CD4-positive, alpha-beta T cell treated with Interleukin-1 beta for 1 hour (primary cell): ENCODE results near the gene SESTD1.
A peak's percentile ranks its signal among the peaks of the same experiment; 100 is the strongest.

Source experiments
- DNase-seq, 2 donors: peaks; one replicate each; pipeline ENCODE4 v3.0.0-alpha.2; 2020 to 2022

Gene SESTD1

DNA sequence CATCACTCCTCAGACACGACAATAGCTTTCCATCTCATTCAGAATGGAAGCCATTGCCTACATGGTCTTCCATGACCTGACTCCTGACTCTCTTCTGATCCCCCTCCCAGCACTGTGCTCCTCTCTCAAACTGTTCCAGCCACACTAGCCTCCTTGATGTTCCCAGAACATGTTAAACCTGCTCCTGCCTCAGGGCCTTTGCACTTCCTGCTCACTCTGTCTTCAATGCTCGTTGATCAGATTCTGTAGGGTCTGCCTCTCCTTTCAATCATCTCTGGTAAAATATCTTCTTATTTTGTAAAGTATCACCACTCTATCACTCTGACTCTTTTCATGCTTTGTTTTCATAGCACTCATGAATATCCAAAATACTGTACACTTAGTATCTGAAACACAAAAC, 84.9 kb downstream of the SESTD1 start:
- no peak for DNase-seq

GRCh38 chr2:179177694-179178093, 86.9 kb downstream of the SESTD1 start:
- DNase-seq = no peak

DNA sequence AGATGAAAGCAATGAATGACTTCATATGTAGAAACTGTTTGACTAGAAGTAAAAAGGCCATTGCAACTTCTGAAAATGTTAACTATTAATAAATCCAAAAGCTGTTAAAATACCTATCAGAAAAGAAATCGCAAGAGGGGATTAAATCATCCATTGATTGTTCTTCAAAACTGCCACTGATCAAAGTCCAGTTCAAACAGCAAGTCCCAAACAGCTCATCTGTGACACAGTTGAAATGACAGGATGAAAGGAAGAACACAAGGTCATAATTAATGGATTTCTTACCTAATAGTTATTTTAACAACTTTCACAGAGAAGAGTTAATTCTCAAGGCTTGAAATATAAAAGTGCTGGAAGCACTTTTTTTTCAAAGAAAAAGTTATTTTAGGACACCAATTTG, 90.4 kb downstream of the SESTD1 start:
- DNase-seq = no peak

DNA sequence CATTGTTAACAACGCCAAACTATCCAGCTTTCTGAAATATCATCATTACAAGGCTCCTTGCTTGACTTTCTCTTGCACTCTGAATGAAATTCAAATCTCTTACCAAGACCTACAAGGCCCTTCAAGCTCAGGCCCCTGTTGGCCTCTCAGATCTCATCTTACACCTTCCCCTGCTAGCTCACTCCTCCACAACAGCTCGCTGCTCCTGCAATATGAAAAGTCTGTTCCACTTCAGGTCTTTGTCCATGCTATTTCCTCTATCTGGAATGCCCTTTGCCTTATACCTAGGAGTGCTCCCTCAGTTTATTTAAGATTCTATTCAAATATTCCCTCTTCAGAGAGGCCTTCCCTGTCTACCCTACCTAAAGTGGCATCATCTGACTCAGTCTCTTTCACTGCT, 91.7 kb downstream of the SESTD1 start:
- no peak for DNase-seq

- DNase-seq = no peak
These were observed 93.3 kb downstream of the SESTD1 start for GRCh38 chr2:179171371-179171770.

- DNase-seq = no peak
These were observed 93.7 kb downstream of the SESTD1 start for GRCh38 chr2:179170901-179171300.

GRCh38 chr2:179165356-179166000, 99.2 kb downstream of the SESTD1 start:
- DNase-seq = no peak

DNA sequence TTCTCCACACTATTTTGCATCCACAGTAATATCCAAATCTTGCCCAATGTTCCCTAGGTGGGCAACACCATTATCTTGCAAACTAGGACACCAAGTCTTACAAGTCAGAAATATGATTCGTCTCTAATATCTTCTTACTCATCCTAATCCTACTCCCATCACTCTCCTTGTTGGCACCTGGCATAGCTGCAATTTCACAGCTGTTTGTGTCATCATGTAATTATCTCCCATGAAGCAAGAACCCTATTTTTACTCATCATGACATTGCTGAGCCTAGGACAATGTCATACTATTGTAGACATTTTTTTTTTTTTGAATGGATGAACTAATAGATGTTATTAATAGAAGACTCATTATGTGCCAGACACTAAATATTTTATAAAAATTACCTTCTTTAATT, 123.4 kb downstream of the SESTD1 start:
- DNase-seq = no peak

- DNase-seq = no peak
These were observed 124.1 kb downstream of the SESTD1 start for GRCh38 chr2:179140571-179140970.

GRCh38 chr2:179139506-179139905, 125.1 kb downstream of the SESTD1 start:
- DNase-seq = no peak

DNA sequence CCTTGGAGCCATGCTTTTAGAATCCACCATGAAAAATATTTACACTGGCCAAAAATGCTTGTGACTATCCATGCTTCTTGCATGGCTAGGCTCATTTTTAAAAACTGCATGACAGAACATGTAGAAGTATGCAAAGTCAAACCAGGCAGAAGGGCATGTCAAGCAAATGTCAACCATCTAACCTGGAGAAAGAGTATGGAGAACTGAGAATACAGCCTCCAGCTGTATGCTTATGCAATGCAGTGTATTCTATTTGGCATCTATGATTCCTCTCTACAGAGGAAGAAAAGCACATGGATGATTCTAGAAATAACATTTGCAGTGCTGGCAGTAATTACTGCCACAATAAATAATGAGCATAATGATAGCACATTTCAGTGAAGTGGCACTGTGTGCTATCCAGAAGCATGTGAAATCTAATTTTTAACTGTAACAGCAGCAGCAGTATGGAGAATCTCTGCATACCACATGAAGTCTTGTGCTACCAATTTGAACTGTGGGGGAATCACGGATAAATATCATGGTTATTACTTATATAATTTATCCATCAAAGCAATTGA, 127.4 kb downstream of the SESTD1 start:
- no peak for DNase-seq

DNA sequence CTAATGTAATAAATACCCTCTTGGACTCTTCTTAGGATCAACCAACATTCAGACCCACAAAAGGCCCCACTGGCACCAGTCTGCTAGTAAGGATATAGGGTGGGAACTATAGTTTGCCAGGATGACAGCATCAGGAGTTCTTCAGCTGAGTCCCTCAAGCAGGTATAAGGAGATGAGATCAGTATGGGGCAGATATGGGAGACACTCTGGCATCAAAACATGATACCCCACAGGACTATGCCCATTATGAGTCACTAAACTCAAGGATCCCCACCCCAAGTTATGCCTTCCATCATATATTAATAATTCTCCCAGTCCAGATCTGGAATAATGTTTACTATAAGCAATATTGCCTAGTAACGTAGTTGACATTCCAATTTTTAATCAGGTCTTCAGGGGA, 131.6 kb downstream of the SESTD1 start:
- DNase-seq = no peak

- DNase-seq = no peak
These were observed 132.6 kb downstream of the SESTD1 start for GRCh38 chr2:179132076-179132475.

DNA sequence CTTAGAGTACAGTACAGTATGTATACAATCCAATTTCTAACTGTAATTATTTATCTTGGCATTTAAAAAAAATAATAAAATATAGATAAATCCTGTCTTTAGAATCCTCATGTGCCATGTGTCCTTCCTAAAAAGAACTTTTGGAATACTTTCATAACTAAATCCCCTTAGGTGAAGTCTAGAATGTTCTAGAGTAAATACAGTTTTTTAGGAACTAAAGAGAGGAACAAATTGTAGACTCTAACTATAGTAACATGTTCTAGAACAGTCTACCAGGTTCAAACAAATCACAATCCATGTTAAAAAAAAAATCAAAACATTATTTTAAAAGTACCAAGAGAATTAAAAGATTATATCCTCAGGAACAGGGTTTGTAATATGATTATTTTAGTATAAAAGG, 134.1 kb downstream of the SESTD1 start:
- no peak for DNase-seq

GRCh38 chr2:179129574-179130238, 134.9 kb downstream of the SESTD1 start:
- peak in 1 of 2 donors; percentile 33 for DNase-seq

GRCh38 chr2:179125404-179125803, 139.2 kb downstream of the SESTD1 start:
- no peak for DNase-seq

DNA sequence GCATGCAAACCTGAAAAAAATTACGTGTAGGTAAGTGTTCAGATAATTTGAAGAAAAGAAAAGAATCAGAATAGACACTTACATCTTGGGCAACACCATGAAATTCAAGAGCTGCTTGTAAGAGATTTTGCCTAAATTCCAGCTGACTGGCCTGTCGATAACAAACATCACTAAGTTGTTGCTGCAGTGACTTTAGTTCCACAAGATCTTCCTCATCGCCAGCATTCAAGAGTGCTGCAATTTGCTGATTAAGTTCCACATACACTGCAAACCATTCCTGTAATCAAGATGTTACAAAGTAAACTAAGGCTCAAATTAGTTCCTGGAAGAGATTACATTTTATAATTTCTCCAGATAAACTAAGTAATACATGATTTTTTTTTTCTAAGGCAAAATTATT, 140.3 kb downstream of the SESTD1 start:
- no peak for DNase-seq

GRCh38 chr2:179123272-179123662, 141.4 kb downstream of the SESTD1 start:
- no peak for DNase-seq

GRCh38 chr2:179107737-179108136, 156.9 kb downstream of the SESTD1 start:
- no peak for DNase-seq

DNA sequence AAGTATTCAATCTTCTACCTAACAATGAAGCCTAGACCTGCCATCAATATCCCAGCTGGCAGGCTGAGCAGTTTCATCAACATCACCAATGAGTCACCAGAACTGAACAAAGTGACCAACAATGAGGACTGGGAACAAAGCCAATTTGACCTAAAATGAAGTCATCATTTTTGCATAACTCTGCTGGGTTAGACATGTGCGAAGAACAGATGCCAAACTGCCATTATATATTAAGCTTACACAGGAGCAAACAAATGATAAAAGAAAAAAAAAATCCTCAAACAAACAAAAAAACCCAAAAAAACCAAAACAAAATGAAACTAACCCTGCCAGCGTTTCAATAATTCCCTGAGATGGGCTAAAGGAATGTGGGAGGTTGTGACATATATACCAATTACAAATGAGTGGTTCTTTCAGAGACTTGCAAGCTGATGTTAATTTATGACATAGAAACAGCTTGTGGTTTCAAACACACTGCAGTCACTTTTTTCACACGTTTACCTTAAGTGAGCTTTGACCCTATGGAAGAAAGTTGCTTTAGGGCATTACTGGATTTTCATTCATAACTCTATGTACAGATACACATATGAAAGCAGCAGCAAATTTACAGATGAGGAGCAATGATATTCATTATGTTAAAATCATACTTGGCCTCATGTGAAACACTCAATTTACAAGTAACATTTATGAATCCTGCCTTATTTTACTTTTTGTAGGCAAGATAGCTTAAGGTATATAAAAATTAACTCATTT, 157.8 kb downstream of the SESTD1 start:
- DNase-seq = no peak

GRCh38 chr2:179106342-179106675, 158.3 kb downstream of the SESTD1 start:
- no peak for DNase-seq

GRCh38 chr2:179104736-179105135, 159.9 kb downstream of the SESTD1 start:
- DNase-seq = no peak

DNA sequence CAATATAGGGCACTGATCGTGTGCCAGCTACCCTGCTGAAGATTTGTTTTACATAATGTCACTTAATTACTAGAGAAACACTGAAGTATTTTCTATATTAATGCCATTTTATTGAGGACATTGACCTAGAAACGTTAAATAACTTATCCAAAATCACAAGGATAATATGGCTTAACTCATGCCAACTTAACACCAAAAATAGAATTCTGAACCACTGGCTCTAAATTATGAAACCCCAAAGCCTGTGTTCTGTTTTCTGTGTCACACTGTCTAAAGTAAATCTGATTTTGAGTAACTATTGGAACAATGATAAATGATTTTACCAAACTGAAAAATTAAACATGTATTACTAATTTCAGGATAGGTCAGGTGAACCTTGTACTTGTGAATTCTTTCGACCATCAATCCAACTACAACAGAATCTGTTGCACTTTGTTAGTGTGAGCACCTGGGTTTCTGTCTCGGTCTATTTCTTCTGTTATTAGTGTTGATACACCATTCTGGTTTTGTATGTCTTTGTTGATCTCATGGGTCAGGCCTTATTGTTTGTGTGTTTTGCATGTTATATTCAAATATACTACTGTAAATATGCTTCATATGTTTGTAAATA, 166.4 kb downstream of the SESTD1 start:
- DNase-seq = no peak

DNA sequence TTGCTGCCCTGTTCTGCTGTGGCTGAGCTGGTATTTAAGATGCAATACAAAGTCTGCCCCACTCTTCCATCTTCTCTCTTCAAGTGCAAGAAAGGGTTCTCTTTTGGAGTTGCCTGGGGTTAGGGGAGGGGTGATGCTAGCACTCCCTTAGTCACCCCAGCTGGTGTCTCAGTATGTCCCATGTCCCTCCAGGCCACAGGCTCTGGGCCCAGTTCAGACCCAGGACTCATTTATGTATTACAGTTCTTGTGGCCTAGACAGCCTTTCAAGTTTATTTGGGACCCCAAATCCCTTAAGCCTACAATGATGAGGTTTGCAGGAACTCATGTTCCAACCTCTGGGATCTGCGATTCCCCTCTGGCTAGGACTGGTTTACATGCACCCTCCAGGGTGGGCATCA, 167.5 kb downstream of the SESTD1 start:
- no peak for DNase-seq
